Measurements from ENCODE around the gene DNAH6.

DNA sequence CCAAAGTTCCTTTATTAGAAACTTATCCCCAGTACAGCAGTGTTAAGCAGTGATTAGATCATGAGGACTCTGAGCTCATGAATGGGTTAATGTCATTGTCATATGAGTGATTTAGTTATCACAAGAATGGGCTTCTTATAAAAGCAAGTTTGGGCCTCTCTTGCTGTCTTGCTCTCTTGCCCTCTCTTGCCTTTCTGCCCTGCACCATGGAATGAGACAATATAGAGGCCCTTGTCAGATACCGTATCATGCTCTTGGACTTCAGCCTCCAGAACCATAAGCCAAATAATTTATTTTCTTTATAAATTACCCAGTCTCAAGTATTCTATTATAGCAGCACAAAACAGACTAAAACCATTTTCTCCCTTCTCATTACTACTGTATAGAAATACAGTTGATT is 238.8 kb downstream of the DNAH6 start:
- no peak for TF ChIP-seq RAD21 (IDR thresholded peaks at IDR 0.05 in 1 of 2, conservative IDR thresholded peaks at IDR 0.05 in 1 of 2; ENCODE audit: low read depth in 2 of 2, low read length in 2 of 2)
- TF ChIP-seq, protein P1, sequence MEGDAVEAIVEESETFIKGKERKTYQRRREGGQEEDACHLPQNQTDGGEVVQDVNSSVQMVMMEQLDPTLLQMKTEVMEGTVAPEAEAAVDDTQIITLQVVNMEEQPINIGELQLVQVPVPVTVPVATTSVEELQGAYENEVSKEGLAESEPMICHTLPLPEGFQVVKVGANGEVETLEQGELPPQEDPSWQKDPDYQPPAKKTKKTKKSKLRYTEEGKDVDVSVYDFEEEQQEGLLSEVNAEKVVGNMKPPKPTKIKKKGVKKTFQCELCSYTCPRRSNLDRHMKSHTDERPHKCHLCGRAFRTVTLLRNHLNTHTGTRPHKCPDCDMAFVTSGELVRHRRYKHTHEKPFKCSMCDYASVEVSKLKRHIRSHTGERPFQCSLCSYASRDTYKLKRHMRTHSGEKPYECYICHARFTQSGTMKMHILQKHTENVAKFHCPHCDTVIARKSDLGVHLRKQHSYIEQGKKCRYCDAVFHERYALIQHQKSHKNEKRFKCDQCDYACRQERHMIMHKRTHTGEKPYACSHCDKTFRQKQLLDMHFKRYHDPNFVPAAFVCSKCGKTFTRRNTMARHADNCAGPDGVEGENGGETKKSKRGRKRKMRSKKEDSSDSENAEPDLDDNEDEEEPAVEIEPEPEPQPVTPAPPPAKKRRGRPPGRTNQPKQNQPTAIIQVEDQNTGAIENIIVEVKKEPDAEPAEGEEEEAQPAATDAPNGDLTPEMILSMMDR (IDR thresholded peaks at IDR 0.05; ENCODE audit: control extremely low read depth in 1 of 3, insufficient read depth in 1 of 3, low read depth in 1 of 3, low read length in 3 of 3), result no peak
- TF ChIP-seq POLR2A (IDR thresholded peaks at IDR 0.05; ENCODE audit: control extremely low read depth in 1 of 2, low read depth in 2 of 2, low read length in 2 of 2), result no peak
- no peak for TF ChIP-seq NRF1 (IDR thresholded peaks at IDR 0.05; ENCODE audit: low read depth, low read length)
- no peak for TF ChIP-seq TAF1 (IDR thresholded peaks at IDR 0.05; ENCODE audit: low read depth, low read length)
- no peak for TF ChIP-seq ATF2 (IDR thresholded peaks at IDR 0.05; ENCODE audit: low read length)
- TF ChIP-seq YY1 (IDR thresholded peaks at IDR 0.05; ENCODE audit: low read depth, low read length), result no peak
- no peak for TF ChIP-seq KDM1A (IDR thresholded peaks at IDR 0.05; ENCODE audit: borderline replicate concordance, low read length)
- no peak for TF ChIP-seq CEBPB (IDR thresholded peaks at IDR 0.05; ENCODE audit: low read depth, low read length)
- no peak for TF ChIP-seq CHD2 (IDR thresholded peaks at IDR 0.05; ENCODE audit: low read length)
- TF ChIP-seq EZH2 (IDR thresholded peaks at IDR 0.05; ENCODE audit: low read depth, low read length, severe bottlenecking), result no peak
